GM18502 (cell line): Measurements from ENCODE around the gene CCNK.

ENCODE experiments used
- ATAC-seq: cut with Tn5 transposase; IDR thresholded peaks from one replicate; pipeline ENCODE4 v1.9.1; 2021; ENCODE audit warnings: mild to moderate bottlenecking; ENCODE audit not compliant: unreplicated experiment, poor library complexity

Gene CCNK

GRCh38 chr14:99480917-99481744, at the start of gene CCNK:
Gene CCNK, plus strand, starts transcription at chr14:99481409. Its CDS starts 11,269 bp downstream, at chr14:99492678.
- ATAC-seq: peak; percentile 89

- ATAC-seq: no peak
These were observed 49.2 kb upstream of the CCNK start for GRCh38 chr14:99431986-99432385.

- no peak for ATAC-seq
These were observed 48.7 kb upstream of the CCNK start for GRCh38 chr14:99432485-99432884.

GRCh38 chr14:99435327-99435726, 45.9 kb upstream of the CCNK start:
- no peak for ATAC-seq

GRCh38 chr14:99436247-99437180, 44.7 kb upstream of the CCNK start:
- ATAC-seq: no peak

- ATAC-seq: no peak
These were observed 43.5 kb upstream of the CCNK start for GRCh38 chr14:99437706-99438105.

- ATAC-seq: no peak
These were observed 40.9 kb upstream of the CCNK start for GRCh38 chr14:99440278-99440677.

- peak; percentile 25 for ATAC-seq
These were observed 39.9 kb upstream of the CCNK start for GRCh38 chr14:99441157-99441870.

GRCh38 chr14:99441918-99442317, 39.3 kb upstream of the CCNK start:
- ATAC-seq: peak; percentile 56

- no peak for ATAC-seq
These were observed 35.3 kb upstream of the CCNK start for GRCh38 chr14:99445931-99446330.

- no peak for ATAC-seq
These were observed 33.5 kb upstream of the CCNK start for GRCh38 chr14:99447739-99448138.

- no peak for ATAC-seq
These were observed 30.9 kb upstream of the CCNK start for GRCh38 chr14:99450266-99450665.

GRCh38 chr14:99451234-99451633, 30.0 kb upstream of the CCNK start:
- ATAC-seq: no peak

- ATAC-seq: no peak
These were observed 28.2 kb upstream of the CCNK start for GRCh38 chr14:99452968-99453367.

- no peak for ATAC-seq
These were observed 27.0 kb upstream of the CCNK start for GRCh38 chr14:99454246-99454645.

GRCh38 chr14:99459481-99460100, 21.6 kb upstream of the CCNK start:
- ATAC-seq: no peak

- no peak for ATAC-seq
These were observed 20.4 kb upstream of the CCNK start for GRCh38 chr14:99460793-99461192.

GRCh38 chr14:99461411-99462085, 19.7 kb upstream of the CCNK start:
- ATAC-seq: no peak

GRCh38 chr14:99462210-99462609, 19.0 kb upstream of the CCNK start:
- no peak for ATAC-seq

- no peak for ATAC-seq
These were observed 17.2 kb upstream of the CCNK start for GRCh38 chr14:99463974-99464373.
